GM19395 (cell line): Measurements from ENCODE around the gene FEM1A.
"Not testable (repeated sequence)": the region's sequence is repeated elsewhere in the genome, so short reads cannot be mapped to it uniquely, and the experiment has no call there.

Experiments used
- ATAC-seq: cut with Tn5 transposase; IDR thresholded peaks from one replicate; pipeline ENCODE4 v1.9.1; 2021; ENCODE audit warnings: mild to moderate bottlenecking, moderate library complexity; ENCODE audit not compliant: unreplicated experiment

Gene FEM1A

GRCh38 chr19:4773047-4773640 is 18.4 kb upstream of the FEM1A start:
- ATAC-seq = no peak

- no peak for ATAC-seq
Measured at GRCh38 chr19:4774136-4774535, 17.4 kb upstream of the FEM1A start.

GRCh38 chr19:4775627-4776152 is 15.8 kb upstream of the FEM1A start:
- ATAC-seq = no peak

GRCh38 chr19:4776436-4777211 is 14.9 kb upstream of the FEM1A start:
- no peak for ATAC-seq

GRCh38 chr19:4778124-4778523 is 13.4 kb upstream of the FEM1A start:
- ATAC-seq = not testable (repeated sequence)

- ATAC-seq = no peak
Measured at GRCh38 chr19:4780860-4781259, 10.7 kb upstream of the FEM1A start.

- ATAC-seq = no peak
Measured at GRCh38 chr19:4781801-4782200, 9.7 kb upstream of the FEM1A start.

GRCh38 chr19:4786412-4787016 is 5.0 kb upstream of the FEM1A start:
- ATAC-seq = not testable (repeated sequence)

- ATAC-seq = not testable (repeated sequence)
Measured at GRCh38 chr19:4792019-4792865, 708 bp downstream of the FEM1A start.

- ATAC-seq = not testable (repeated sequence)
Measured at GRCh38 chr19:4792866-4793195, 1.3 kb downstream of the FEM1A start.

- not testable (repeated sequence) for ATAC-seq
Measured at GRCh38 chr19:4793278-4793677, 1.7 kb downstream of the FEM1A start.

GRCh38 chr19:4794971-4795370 is 3.4 kb downstream of the FEM1A start:
- ATAC-seq = no peak

- ATAC-seq = no peak
Measured at GRCh38 chr19:4795400-4795799, 3.9 kb downstream of the FEM1A start.

GRCh38 chr19:4800591-4801081 is 9.1 kb downstream of the FEM1A start:
- no peak for ATAC-seq

GRCh38 chr19:4801085-4801619 is 9.6 kb downstream of the FEM1A start:
- no peak for ATAC-seq

- ATAC-seq = no peak
Measured at GRCh38 chr19:4802711-4803110, 11.2 kb downstream of the FEM1A start.

- ATAC-seq = no peak
Measured at GRCh38 chr19:4803736-4804695, 12.5 kb downstream of the FEM1A start.

- ATAC-seq = not testable (repeated sequence)
Measured at GRCh38 chr19:4805140-4805539, 13.6 kb downstream of the FEM1A start.

- no peak for ATAC-seq
Measured at GRCh38 chr19:4806384-4806783, 14.8 kb downstream of the FEM1A start.
